Cardiac fibroblast (primary cell): Measurements from ENCODE around the gene UVSSA.
"Not testable (repeated sequence)": the region's sequence is repeated elsewhere in the genome, so short reads cannot be mapped to it uniquely, and the experiment has no call there.

Experiments used
- DNase-seq, 2 donors: peaks; one replicate each; pipeline versions ENCODE4 v3.0.0 to v3.0.0-alpha.2; 2010; ENCODE audit warnings: low read depth in 2 of 2
- H3K4me3 ChIP-seq, 2 donors: replicated peaks in 1 of 2; 1 replicate in 1 of 2; 2 replicates in 1 of 2; pipeline ENCODE4 v1.5.1; 2011; ENCODE audit warnings: low read depth in 2 of 2, low read length in 2 of 2, mild to moderate bottlenecking in 2 of 2, moderate library complexity in 1 of 2
- TF ChIP-seq, protein P1 (sequence below): IDR thresholded peaks from one replicate; pipeline ENCODE4 v1.5.1; 2011; ENCODE audit warnings: low read depth, mild to moderate bottlenecking, low read length, inconsistent platforms

Gene UVSSA

DNA sequence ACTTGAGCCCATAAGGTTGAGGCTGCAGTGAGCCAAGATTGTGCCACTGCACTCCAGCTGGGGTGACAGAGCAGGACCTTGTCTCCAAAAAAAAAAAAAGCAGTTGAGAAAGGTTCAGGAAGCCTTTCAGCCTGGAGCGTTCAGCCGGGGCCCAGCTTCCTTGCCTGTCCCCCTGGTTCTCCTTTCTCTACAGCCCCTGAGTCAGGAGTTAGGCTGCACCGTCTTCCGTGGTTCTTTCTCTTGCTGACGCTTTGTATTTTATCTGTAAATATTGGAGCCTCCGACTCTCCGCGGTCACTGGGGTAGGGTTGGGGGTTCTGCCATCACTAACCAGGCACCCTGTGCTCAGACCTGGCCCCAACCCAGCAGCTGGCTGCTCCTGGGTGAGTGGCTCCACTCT, 13.8 kb upstream of the UVSSA start:
- DNase-seq, result no peak
- H3K4me3 ChIP-seq, result no peak overlapping the region
- TF ChIP-seq, protein P1, sequence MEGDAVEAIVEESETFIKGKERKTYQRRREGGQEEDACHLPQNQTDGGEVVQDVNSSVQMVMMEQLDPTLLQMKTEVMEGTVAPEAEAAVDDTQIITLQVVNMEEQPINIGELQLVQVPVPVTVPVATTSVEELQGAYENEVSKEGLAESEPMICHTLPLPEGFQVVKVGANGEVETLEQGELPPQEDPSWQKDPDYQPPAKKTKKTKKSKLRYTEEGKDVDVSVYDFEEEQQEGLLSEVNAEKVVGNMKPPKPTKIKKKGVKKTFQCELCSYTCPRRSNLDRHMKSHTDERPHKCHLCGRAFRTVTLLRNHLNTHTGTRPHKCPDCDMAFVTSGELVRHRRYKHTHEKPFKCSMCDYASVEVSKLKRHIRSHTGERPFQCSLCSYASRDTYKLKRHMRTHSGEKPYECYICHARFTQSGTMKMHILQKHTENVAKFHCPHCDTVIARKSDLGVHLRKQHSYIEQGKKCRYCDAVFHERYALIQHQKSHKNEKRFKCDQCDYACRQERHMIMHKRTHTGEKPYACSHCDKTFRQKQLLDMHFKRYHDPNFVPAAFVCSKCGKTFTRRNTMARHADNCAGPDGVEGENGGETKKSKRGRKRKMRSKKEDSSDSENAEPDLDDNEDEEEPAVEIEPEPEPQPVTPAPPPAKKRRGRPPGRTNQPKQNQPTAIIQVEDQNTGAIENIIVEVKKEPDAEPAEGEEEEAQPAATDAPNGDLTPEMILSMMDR, result no peak

DNA sequence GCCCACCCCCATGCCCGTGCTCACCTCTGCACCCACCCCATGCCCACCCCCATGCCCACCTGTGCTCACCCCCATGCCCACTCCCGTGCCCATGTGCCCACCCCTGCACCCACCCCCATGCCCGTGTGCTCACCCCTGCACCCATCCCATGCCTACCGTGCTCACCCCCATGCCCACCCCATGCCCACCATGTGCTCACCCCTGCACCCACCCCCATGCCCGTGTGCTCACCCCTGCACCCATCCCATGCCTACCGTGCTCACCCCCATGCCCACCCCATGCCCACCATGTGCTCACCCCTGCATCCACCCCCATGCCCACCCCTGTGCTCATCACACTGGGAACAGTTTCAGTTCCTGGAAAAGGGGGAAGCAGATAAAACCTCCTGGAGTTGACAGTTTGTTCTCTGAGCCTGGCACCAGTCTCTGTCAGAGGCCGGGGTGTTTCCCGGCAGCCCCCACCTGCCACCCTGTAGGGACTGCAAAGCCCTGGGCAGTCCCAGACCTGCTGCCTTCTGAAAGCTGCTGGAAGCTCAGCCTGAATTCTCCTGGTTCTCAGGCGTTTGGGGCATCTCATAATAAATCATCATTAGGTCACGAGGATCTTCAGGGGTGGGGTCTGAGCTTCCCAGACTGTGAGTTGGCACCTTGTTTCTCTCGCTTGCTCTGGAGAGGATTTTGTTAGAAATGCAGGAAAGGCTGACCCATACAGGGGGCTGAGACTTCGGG, 13.0 kb upstream of the UVSSA start:
- not testable (repeated sequence) for DNase-seq, H3K4me3 ChIP-seq

DNA sequence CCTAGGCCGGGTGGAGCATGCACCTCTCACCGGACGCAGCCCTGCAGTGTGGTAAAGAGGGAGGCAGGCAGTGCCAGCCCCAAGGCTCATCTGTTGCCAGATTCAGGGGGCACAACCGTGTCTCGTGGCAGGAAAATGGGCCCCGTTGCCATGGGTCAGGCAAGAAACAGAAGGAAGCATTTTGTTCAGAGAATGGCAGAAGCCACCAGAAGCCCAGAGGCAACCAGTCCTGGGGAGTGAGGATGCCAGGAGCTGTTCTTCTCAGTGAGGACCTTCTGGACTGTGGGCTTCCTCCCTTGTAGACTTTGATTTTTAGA, 12.5 kb upstream of the UVSSA start:
- no peak overlapping the region for H3K4me3 ChIP-seq
- DNase-seq, result no peak
- TF ChIP-seq, protein P1, result no peak

DNA sequence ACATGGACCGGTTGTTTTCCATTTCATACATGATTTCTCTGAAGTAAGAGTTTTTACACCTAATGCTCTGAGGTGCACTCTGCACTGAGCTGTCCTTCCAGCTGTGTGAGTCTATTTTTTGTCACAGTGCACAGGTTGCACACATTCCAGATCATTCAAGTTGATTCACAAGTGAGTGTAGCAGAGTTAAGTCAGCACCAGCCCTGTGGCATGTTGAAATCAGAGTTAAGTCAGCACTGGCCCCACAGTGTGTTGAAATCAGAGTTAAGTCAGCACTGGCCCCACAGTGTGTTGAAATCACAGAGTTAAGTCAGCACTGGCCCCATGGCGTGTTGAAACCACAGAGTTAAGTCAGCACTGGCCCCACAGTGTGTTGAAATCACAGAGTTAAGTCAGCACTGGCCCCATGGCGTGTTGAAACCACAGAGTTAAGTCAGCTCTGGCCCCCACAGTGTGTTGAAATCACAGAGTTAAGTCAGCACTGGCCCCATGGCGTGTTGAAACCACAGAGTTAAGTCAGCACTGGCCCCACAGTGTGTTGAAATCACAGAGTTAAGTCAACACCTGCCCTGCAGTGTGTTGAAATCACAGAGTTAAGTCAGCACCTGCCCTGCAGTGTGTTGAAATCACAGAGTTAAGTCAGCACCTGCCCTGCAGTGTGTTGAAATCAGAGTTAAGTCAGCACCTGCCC, 11.7 kb upstream of the UVSSA start:
- peak in 1 of 2 donors; percentile 37 for DNase-seq
- not testable (repeated sequence) for H3K4me3 ChIP-seq

DNA sequence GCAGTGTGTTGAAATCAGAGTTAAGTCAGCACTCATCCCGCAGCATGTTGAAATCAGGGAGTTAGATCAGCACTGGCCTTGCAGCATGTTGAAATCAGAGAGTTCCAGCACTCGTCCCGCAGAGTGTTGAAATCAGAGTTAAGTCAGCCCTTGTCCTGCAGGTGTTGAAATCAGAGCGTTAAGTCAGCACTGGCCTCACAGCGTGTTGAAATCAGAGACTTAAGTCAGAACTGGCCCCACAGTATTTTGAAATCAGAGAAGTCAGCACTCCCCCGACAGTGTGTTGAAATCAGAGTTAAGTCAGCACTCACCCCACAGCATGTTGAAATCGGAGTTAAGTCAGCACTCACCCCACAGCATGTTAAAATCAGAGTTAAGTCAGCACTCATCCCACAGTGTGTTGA, 10.9 kb upstream of the UVSSA start:
- no peak overlapping the region for H3K4me3 ChIP-seq
- peak; percentile 57 to 74 for DNase-seq
- TF ChIP-seq, protein P1, result no peak

DNA sequence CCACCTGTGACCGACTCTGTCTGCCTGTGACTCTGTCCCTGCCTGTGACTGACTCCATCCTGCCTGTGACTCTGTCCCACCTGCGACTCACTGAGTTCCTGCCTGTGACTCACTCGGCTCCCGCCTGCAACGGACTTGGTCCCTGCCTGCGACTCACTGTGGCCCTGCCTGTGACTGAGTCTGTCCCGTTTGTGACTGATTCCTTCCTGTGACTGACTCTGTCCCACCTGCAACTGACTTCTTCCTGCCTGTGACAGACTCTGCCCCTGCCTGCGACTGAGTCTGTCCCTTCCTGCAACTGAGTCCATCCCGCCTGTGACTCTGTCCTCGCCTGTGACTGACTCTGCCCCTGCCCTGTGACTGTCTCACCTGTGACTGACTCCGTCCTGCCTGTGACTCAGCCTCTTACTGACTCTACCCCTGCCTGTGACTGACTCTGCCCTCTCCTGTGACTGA, 9.6 kb upstream of the UVSSA start:
- H3K4me3 ChIP-seq, result no peak overlapping the region
- DNase-seq, result no peak
- TF ChIP-seq, protein P1, result no peak

DNA sequence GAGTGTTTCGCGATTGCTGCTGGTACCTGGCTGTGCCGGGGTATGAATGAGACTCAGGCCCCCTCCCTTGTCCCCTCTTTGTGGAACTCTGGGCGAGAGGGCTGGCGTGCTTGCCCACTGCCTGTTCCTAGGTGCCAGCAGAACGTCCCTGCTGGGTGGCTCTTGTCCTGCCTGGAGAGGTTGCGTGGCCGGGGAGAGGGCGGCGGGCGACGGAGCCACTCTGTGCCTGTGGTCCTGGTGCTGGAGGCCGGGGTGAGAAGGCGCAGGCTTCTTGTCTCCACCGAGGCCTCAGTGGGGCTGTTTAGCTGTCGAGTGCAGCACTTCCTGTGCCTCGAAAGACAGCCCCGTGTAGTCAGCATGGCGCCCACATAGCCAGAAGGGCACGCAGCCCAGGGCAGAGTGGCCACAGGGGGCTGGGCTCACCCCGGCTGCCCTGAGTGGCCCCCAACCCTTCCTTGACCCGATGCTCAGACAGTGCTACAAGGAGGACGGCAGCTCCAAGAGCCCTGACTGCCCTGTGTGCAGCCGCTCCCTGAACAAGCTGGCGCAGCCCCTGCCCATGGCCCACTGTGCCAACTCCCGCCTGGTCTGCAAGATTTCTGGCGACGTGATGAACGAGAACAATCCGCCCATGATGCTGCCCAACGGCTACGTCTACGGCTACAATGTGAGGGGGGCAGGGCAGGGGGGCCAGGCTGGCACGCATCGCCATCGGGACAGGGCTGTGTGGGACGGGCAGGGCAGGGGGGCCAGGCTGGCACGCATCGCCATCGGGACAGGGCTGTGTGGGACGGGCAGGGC, 8.9 kb upstream of the UVSSA start:
- DNase-seq, result no peak
- TF ChIP-seq, protein P1, result no peak
- H3K4me3 ChIP-seq, result no peak overlapping the region
